ENCODE data around the gene ZBTB16.
"Not testable (repeated sequence)": the region's sequence is repeated elsewhere in the genome, so short reads cannot be mapped to it uniquely, and the experiment has no call there.

Gene ZBTB16

GRCh38 chr11:114044042-114044871 is 15.3 kb upstream of the ZBTB16 start:
- DNase-seq (ENCODE audit: low spot score): no peak

GRCh38 chr11:114047327-114047726 is 12.2 kb upstream of the ZBTB16 start:
- DNase-seq (ENCODE audit: low spot score): no peak

- DNase-seq (ENCODE audit: low spot score): no peak
Observed at GRCh38 chr11:114049050-114049449, 10.5 kb upstream of the ZBTB16 start.

- DNase-seq (ENCODE audit: low spot score): not testable (repeated sequence)
Observed at GRCh38 chr11:114049766-114050165, 9.7 kb upstream of the ZBTB16 start.

- no peak for DNase-seq (ENCODE audit: low spot score)
Observed at GRCh38 chr11:114050258-114050927, 9.1 kb upstream of the ZBTB16 start.

- DNase-seq (ENCODE audit: low spot score): no peak
Observed at GRCh38 chr11:114051558-114051957, 8.0 kb upstream of the ZBTB16 start.

GRCh38 chr11:114052160-114052559 is 7.4 kb upstream of the ZBTB16 start:
- no peak for DNase-seq (ENCODE audit: low spot score)

GRCh38 chr11:114053406-114053805 is 6.1 kb upstream of the ZBTB16 start:
- DNase-seq (ENCODE audit: low spot score): no peak

GRCh38 chr11:114054806-114055205 is 4.7 kb upstream of the ZBTB16 start:
- DNase-seq (ENCODE audit: low spot score): no peak

- no peak for DNase-seq (ENCODE audit: low spot score)
Observed at GRCh38 chr11:114056409-114056808, 3.1 kb upstream of the ZBTB16 start.

- no peak for DNase-seq (ENCODE audit: low spot score)
Observed at GRCh38 chr11:114057147-114057546, 2.4 kb upstream of the ZBTB16 start.

- no peak for DNase-seq (ENCODE audit: low spot score)
Observed at GRCh38 chr11:114057605-114058004, 1.9 kb upstream of the ZBTB16 start.

- no peak for DNase-seq (ENCODE audit: low spot score)
Observed at GRCh38 chr11:114058026-114058706, 1.3 kb upstream of the ZBTB16 start.

- DNase-seq (ENCODE audit: low spot score): no peak
Observed at GRCh38 chr11:114058871-114059277, 637 bp upstream of the ZBTB16 start.

GRCh38 chr11:114059984-114060391 is 477 bp downstream of the ZBTB16 start:
- no peak for DNase-seq (ENCODE audit: low spot score)

GRCh38 chr11:114060392-114061047 is 1.0 kb downstream of the ZBTB16 start:
- DNase-seq (ENCODE audit: low spot score): peak; percentile 79

GRCh38 chr11:114061048-114061680 is 1.7 kb downstream of the ZBTB16 start:
- DNase-seq (ENCODE audit: low spot score): peak; percentile 74

- DNase-seq (ENCODE audit: low spot score): no peak
Observed at GRCh38 chr11:114061681-114062049, 2.2 kb downstream of the ZBTB16 start.

- DNase-seq (ENCODE audit: low spot score): no peak
Observed at GRCh38 chr11:114062272-114062671, 2.8 kb downstream of the ZBTB16 start.

GRCh38 chr11:114063149-114063828 is 3.8 kb downstream of the ZBTB16 start:
- DNase-seq (ENCODE audit: low spot score): no peak

- DNase-seq (ENCODE audit: low spot score): no peak
Observed at GRCh38 chr11:114063829-114064201, 4.3 kb downstream of the ZBTB16 start.
